ENCODE data around the gene EDN2. TPM values are rescaled to one million over a fixed set of nuclear protein-coding genes. Genes with fewer than 3 reads are reported as not detected.
A peak's percentile ranks its signal among the peaks of the same experiment; 100 is the strongest.

EDN2 gene
- total RNA-seq, 2 donors from 2014 or later = 3.3 to 13.5 TPM

DNA sequence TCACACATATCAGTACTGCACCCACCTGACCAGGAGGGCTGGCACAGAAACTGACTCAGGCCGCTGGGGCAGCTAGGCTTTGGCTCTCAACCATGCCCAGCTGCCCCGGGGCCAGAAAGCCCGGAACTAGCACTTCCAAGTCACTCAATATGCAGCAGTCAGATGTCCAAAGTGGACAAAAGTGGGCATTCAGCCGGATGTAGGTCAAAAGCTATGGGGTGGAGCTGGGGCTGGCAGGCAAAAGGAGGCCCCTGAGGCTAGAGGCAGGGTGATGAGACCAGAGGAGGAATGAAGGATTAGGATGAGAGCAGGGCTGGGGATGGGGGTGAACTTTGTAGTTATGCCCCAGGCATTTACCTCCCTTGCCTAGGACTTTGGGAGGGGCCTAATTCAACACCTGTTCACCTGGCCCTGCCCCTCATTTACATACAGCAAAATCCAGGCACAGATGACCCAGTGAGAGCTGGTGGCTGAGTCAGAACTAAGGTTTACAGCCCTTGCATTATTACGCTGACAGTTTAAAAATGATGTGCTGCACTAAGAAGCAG is 30.7 kb upstream of the EDN2 start:
- H3K9me3 ChIP-seq = no peaks in the 10 kb centered on the region
- peak; percentile 73 for DNase-seq
- H3K27me3 ChIP-seq = no peaks in the 10 kb centered on the region
- intact Hi-C loops (cut with DNase I) = no loop called here
- TF ChIP-seq, protein P1, sequence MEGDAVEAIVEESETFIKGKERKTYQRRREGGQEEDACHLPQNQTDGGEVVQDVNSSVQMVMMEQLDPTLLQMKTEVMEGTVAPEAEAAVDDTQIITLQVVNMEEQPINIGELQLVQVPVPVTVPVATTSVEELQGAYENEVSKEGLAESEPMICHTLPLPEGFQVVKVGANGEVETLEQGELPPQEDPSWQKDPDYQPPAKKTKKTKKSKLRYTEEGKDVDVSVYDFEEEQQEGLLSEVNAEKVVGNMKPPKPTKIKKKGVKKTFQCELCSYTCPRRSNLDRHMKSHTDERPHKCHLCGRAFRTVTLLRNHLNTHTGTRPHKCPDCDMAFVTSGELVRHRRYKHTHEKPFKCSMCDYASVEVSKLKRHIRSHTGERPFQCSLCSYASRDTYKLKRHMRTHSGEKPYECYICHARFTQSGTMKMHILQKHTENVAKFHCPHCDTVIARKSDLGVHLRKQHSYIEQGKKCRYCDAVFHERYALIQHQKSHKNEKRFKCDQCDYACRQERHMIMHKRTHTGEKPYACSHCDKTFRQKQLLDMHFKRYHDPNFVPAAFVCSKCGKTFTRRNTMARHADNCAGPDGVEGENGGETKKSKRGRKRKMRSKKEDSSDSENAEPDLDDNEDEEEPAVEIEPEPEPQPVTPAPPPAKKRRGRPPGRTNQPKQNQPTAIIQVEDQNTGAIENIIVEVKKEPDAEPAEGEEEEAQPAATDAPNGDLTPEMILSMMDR (IDR thresholded peaks at IDR 0.05) = no peak
- peak overlapping the region; percentile 76 for H3K27ac ChIP-seq
- no peak overlapping the region for H3K4me3 ChIP-seq
- H3K4me1 ChIP-seq = peaks cover 6% of the 10 kb centered on the region
- no peaks in the 10 kb centered on the region for H3K36me3 ChIP-seq
- H3K9ac ChIP-seq (ENCODE audit: low read depth in 2 of 2, low read length in 2 of 2) = peak overlapping the region in 1 of 2 donors; percentile 79

DNA sequence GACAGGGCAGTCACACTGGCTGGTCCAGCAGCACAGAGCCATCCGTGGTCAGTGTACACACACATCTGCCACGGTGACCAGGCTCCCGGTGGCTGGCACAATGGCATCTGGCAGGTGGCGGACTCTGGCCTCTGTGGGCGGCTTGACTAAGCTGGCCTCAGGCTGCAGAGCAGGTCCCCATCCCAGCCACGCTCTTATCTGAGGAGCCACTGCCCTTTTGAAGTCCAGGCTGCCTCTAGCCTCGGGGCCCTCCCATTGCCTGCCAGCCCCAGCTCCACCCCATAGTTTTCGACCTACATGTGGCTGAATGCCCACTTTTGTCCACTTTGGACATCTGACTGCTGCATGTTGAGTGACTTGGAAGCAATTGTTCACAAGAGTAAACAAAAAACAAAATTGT is 29.9 kb upstream of the EDN2 start:
- intact Hi-C loops (cut with DNase I) = no loop called here
- DNase-seq = peak; percentile 71
- Histone ChIP-seq H3K27me3 (no peaks in the 10 kb centered on the region), H3K4me1 (peaks cover 6% of the 10 kb centered on the region), H3K36me3 (no peaks in the 10 kb centered on the region), H3K4me3 (no peak overlapping the region), H3K9ac (ENCODE audit: low read depth in 2 of 2, low read length in 2 of 2) (peak overlapping the region in 1 of 2 donors; percentile 79), H3K9me3 (no peaks in the 10 kb centered on the region), H3K27ac (peak overlapping the region; percentile 76)
- TF ChIP-seq, protein P1 (IDR thresholded peaks at IDR 0.05) = no peak

DNA sequence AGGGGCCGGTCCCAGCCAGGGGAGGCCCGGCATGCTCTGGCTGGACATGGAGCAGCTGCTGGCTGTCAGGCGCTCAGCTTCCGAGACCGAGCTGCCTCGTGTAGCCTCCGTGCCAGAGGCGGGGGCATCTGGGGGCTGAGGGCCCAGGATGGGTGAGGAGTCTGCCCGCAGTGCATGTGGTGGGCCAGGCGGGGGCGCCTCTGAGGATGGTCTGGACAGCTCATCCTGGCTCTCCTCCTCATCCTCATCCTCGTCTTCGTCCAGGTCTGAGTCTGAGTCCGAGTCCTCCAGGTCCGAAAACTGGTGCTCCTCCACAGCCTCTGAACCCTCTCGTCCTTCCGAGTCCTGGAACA is 28.9 kb upstream of the EDN2 start:
- Histone ChIP-seq H3K9me3 (no peaks in the 10 kb centered on the region), H3K4me1 (peaks cover 6% of the 10 kb centered on the region)

DNA sequence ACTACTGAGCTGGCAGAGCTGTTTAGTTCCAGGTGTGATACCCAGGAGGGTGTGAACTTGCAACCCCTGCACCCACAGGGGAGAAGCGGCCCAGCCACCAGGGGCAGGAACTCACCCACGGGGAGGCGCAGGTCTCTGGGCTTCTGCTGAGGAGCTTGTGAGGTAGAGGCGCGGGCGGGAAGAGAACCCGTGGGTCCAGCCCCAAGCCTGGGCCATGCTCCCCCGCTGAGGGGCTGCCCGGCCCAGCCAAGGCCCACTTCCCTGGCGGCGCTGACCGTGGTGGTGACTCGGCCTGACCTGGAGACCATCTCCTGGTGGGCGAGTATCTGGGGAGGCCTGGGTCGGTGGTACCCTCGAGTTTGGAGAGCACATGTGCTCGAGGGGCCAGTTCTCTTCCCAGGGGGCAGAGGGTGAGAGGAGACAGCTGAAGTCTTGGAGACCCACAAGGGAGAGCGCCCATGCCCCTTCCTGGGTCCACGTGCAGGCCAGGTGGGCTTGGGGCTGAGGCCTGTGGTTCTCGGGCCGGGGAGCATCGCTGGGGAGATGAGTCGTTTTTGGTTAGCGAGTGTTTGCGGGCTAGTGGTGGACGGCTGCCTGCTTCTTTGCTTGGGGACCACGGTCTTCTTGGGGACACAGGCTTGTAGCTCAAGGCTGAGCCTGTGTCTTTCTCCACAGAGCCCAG is 28.4 kb upstream of the EDN2 start:
- no peak for DNase-seq
- no peak overlapping the region for H3K4me3 ChIP-seq
- H3K9ac ChIP-seq (ENCODE audit: low read depth in 2 of 2, low read length in 2 of 2) = no peak overlapping the region
- no peaks in the 10 kb centered on the region for H3K36me3 ChIP-seq
- intact Hi-C loops (cut with DNase I) = no loop called here
- H3K27me3 ChIP-seq = no peaks in the 10 kb centered on the region
- H3K4me1 ChIP-seq = peaks cover 6% of the 10 kb centered on the region
- no peaks in the 10 kb centered on the region for H3K9me3 ChIP-seq
- TF ChIP-seq, protein P1 (IDR thresholded peaks at IDR 0.05) = no peak
- H3K27ac ChIP-seq = no peak overlapping the region

More for the DNA sequence above, 28.9 kb upstream of the EDN2 start:
- H3K4me3 ChIP-seq = no peak overlapping the region
- H3K27me3 ChIP-seq = no peaks in the 10 kb centered on the region
- intact Hi-C loops (cut with DNase I) = no loop called here
- no peaks in the 10 kb centered on the region for H3K36me3 ChIP-seq
- TF ChIP-seq, protein P1 (IDR thresholded peaks at IDR 0.05) = peak; percentile 19
- H3K27ac ChIP-seq = no peak overlapping the region
- no peak overlapping the region for H3K9ac ChIP-seq (ENCODE audit: low read depth in 2 of 2, low read length in 2 of 2)
- DNase-seq = no peak

DNA sequence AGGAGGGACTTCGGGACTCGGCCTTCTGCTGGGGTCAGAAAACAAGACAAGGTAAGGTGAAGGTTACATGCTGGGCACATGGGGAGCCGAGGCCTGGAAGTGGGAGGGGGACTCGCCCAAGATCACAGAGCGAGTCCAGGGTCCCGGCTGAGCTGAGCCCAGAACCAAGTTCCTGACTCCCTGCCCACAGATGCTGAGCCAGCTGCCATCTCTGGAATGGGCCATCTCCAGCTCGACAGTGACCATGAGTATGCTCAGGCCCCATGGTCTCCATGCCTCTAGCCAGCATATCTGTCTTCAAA is 26.7 kb upstream of the EDN2 start:
- Histone ChIP-seq H3K4me3 (no peak overlapping the region), H3K9me3 (no peaks in the 10 kb centered on the region), H3K27ac (no peak overlapping the region), H3K4me1 (peaks cover 6% of the 10 kb centered on the region), H3K9ac (ENCODE audit: low read depth in 2 of 2, low read length in 2 of 2) (no peak overlapping the region), H3K36me3 (no peaks in the 10 kb centered on the region), H3K27me3 (no peaks in the 10 kb centered on the region)
- TF ChIP-seq, protein P1 (IDR thresholded peaks at IDR 0.05) = no peak
- no peak for DNase-seq
- intact Hi-C loops (cut with DNase I) = no loop called here

Data from colonic mucosa (tissue), 4 donors.